Fibroblast of skin of scalp (primary cell): Measurements from ENCODE around the gene SLC22A23.

Source experiments
- DNase-seq: peaks from one replicate; pipeline ENCODE4 v3.0.0-alpha.2; 2013

The SLC22A23 gene

DNA sequence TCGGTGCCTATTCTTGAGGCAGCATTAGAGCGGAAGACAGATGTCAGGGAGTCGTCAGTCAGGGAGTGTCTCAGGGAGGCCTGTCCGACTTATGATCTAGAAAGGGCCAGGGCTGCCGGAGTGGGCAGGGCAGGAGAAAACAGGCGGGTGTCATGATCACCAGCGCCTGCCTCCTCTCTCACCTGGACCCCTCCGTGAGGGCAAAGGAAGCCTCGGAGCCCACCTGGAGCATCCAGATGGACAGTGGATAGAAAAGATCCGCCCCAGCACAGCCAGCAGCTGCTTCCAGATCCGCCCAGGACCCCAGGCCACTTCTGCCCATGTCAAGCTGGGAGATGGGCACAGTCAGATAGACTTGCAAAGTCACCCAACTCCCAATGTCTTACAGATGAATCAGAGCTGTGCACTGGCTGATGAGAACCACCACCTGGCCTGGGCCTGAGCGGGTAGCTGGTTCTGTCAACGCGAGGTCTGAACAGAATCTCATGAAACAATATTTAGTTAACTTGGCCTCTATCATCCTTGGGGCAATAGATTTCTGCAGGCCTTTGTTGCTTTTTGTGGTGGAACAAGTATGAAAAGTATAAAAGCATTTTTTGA, 175.9 kb downstream of the SLC22A23 start:
- peak; percentile 46 for DNase-seq

DNA sequence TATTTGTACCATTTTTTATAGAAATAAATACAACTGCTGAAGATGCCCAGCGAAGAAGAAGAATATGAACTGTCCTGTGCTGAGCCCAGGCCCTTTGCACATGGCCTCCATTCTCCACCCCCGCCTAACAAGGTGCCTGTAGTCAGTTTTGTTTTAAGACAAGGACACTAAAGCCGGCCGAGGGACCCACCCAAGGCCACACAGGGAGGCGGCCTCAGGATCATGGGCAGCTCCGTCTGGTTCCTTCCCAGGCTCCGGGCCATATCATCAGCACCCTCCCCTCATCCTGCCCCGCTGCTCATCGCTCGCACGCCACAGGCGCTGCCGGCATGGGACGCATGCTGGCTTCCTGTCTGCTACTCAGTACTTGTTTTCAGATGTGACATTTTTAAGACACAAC, 176.8 kb downstream of the SLC22A23 start:
- DNase-seq = no peak

DNA sequence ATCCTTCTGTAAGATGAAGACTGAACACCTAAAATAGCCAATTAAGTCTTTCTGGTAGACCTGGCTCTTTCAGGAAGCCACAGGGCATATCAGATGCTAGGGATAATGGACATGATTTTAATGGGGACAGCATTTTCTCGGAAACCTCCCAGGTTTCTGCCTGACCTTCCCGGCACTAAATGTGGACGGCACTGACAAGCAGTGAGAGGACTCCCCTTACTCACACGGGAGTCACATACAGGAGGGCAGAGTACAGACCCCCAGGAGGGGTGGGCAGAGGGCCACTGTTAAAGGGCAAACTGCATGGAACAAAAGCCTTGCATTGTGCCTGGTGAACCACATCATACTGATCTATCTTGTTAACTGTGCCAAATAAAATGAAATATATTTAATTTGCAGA, 178.2 kb downstream of the SLC22A23 start:
- no peak for DNase-seq

DNA sequence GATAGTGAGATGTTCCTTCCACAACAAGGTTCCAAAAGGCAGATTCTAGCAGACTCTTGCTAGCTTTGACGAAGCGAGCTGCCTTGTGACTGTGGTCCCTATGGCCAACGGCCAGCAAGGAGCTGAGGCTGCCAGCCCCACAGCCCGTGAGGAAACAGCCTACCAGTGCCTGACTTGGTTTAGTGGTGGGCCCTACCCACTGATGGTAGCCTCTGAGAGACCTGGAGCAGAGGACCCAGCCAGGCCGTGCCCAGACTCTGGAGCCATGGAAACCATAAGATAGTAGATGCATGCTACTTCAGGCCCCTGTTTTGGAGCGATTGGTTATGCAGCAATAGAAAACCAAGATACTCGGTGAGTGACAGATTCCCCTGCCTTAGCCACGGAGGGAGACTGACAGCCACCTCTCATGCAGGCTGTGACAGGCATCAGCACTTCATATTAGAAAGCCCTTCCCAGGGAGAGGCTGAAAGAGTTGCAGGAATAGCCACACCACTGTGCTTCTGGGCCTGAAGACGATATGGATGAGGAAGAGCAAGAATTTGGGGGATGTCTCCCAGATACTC, 178.9 kb downstream of the SLC22A23 start:
- DNase-seq = no peak

DNA sequence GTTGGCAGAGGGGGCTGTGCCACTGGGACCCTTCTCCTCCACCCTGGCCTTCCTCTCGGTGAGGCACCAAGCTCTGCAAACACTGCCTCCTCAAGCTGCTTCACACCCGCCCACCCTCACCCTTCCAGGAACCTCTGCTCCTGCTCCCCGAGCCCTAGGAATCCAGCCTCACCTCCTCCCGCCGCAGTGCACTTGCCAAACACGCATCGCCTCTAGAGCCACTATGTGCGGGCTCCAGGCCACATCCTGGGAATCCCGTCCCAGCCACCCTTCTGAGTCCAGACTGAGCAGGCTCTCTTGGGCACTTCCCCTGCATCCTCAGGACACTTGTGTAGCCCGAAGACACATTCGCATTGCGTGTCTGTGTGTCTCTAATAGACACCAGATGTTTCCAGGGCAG, 179.6 kb downstream of the SLC22A23 start:
- no peak for DNase-seq

DNA sequence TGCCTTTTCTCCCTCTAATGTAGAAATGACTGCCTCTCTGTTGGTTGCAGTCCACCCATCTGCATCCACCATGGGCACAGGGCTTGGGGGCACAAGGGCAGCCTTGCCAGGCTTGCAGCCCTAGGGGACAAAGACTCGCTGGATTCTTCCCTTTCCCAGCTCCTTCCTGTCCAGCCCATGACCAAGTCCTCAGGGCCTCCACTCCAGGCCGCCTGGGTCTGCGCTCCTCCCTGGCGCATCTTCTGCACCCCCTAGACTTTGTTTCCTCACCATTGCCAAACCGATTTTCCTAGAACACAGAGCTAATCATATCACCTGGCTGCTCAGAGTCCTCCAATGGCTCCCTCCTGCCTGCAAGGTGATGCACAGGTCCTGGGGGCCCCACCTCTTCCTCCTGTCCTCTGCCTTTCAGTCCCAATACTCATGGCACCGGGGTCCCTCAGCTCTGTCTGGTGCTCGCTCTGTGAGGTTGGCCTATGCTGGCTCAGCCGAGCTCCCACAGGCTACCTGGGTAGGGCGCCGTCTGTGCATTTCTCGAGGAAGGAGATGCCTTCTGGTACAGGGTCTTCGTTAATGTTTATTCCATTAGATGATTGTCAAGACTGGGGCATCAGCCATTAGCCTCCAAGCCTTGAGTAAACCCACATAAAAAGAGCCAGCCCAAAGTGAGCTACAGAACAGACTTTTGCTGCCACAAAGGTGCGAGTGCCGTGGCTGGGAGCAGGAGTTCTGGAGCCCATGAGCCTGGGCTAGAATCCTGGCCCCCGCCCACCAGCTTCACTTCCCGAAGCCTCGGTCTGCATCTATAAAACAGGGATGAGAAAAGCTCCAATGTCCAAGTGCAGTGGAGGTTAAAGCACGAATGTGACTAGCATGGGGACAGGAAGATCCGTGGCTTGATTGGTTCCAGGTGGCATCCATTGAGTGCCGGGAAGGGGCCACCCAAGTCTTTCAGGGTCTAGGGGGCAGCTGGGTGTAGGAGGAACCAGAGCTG, 180.4 kb downstream of the SLC22A23 start:
- DNase-seq = no peak

GRCh38 chr6:3273707-3274521, 182.9 kb downstream of the SLC22A23 start:
- DNase-seq = no peak

DNA sequence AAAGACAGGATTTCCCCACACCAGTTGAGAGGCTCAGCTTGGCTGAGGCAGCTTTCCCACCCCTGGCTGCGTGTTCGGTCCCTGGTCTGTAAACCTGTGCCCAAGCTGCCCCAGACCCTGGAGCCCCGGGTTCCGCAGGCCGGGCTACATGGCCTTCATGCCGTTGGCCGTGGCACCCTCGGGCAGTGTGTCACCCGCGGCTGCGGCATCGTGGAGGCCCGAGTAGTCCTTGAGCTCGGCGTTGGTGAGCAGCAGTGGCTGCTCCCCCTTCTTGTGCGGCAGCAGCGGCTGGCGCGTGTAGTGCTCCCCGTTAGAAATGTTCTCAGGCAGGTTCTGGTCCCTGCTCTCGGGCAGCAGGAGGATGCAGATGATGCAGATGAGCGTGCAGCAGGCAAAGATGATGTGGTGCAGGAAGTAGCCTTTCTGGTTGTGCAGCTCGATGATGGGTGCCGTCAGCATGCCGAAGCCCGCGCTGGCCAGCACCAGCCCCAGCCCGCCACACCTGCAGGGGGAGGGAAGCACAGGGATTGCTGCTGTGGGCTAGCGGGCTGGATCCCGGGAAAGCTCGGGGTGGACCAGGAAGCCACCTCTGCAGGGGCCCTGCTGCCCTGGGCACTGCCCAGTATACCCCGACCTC, 183.8 kb downstream of the SLC22A23 start:
- DNase-seq = no peak

- DNase-seq = no peak
These were observed 185.1 kb downstream of the SLC22A23 start for GRCh38 chr6:3271756-3272155.

- no peak for DNase-seq
These were observed 186.6 kb downstream of the SLC22A23 start for GRCh38 chr6:3270258-3270657.

GRCh38 chr6:3269281-3269975, 187.4 kb downstream of the SLC22A23 start:
- no peak for DNase-seq

- no peak for DNase-seq
These were observed 188.2 kb downstream of the SLC22A23 start for GRCh38 chr6:3268680-3269079.

GRCh38 chr6:3267162-3267561, 189.7 kb downstream of the SLC22A23 start:
- no peak for DNase-seq

GRCh38 chr6:3266170-3266569, 190.7 kb downstream of the SLC22A23 start:
- DNase-seq = no peak

GRCh38 chr6:3265671-3266070, 191.2 kb downstream of the SLC22A23 start:
- DNase-seq = no peak

DNA sequence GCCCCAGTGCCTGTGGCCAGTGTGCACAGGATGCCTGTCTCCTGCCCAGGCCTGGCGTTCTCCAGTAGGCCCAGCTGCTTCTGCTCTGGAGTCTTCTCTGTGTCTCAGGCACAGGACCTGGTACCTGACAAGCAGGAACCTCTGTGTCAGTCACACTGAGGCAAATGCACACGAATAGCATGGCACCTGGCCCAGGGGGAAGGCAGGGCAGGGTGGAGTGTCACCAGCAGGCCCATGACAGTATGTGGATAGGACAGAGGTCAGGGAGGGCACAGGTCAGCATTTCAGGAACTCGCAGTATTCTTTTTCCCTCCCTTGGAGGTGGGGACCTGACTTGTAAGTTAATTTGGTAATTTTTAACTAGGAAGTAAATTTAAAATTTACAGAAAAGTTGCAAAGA, 192.5 kb downstream of the SLC22A23 start:
- DNase-seq = no peak

- no peak for DNase-seq
These were observed 193.8 kb downstream of the SLC22A23 start for GRCh38 chr6:3263096-3263495.

DNA sequence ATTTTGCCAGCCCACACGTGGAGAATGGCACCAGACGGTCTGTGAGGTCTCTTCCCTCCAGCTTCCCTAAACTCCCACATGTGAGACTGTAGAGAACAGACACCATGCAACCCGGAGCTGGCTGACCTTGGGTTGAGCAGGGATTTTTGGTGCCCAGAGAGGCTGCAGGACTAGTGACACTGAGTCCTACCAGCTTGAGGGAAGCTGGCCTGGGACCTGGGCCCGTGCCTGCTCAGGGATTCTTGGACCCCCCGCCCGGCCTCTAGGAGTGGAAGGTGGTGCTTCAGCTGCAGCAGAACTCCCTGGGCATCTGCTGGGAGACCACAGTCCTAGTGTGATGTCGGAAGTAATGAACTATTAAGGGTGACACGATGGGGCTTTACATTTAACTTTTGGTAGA, 194.9 kb downstream of the SLC22A23 start:
- DNase-seq = no peak

- no peak for DNase-seq
These were observed 195.4 kb downstream of the SLC22A23 start for GRCh38 chr6:3261518-3261820.

- DNase-seq = no peak
These were observed 195.9 kb downstream of the SLC22A23 start for GRCh38 chr6:3260772-3261517.

- no peak for DNase-seq
These were observed 196.6 kb downstream of the SLC22A23 start for GRCh38 chr6:3260296-3260695.
